HG03139 (cell line): Measurements from ENCODE around the gene CEL.
"Not testable (repeated sequence)": the region's sequence is repeated elsewhere in the genome, so short reads cannot be mapped to it uniquely, and the experiment has no call there.

Source experiments
- ATAC-seq: cut with Tn5 transposase; IDR thresholded peaks from one replicate; pipeline ENCODE4 v1.9.1; 2021; ENCODE audit not compliant: unreplicated experiment

CEL gene

GRCh38 chr9:133046900-133047295 lies 14.9 kb upstream of the CEL start:
- ATAC-seq = no peak

GRCh38 chr9:133048595-133048994 lies 13.2 kb upstream of the CEL start:
- ATAC-seq = no peak

GRCh38 chr9:133049043-133049442 lies 12.7 kb upstream of the CEL start:
- no peak for ATAC-seq

- ATAC-seq = no peak
Measured at GRCh38 chr9:133050142-133050541, 11.6 kb upstream of the CEL start.

GRCh38 chr9:133050781-133051180 lies 11.0 kb upstream of the CEL start:
- ATAC-seq = no peak

- ATAC-seq = no peak
Measured at GRCh38 chr9:133051281-133051900, 10.4 kb upstream of the CEL start.

- no peak for ATAC-seq
Measured at GRCh38 chr9:133051966-133052539, 9.7 kb upstream of the CEL start.

- no peak for ATAC-seq
Measured at GRCh38 chr9:133054194-133054890, 7.4 kb upstream of the CEL start.

- ATAC-seq = no peak
Measured at GRCh38 chr9:133054966-133055365, 6.8 kb upstream of the CEL start.

GRCh38 chr9:133055788-133056420 lies 5.9 kb upstream of the CEL start:
- ATAC-seq = no peak

- ATAC-seq = no peak
Measured at GRCh38 chr9:133056533-133056932, 5.2 kb upstream of the CEL start.

- ATAC-seq = no peak
Measured at GRCh38 chr9:133057006-133057405, 4.8 kb upstream of the CEL start.

- ATAC-seq = no peak
Measured at GRCh38 chr9:133057553-133057952, 4.2 kb upstream of the CEL start.

GRCh38 chr9:133058071-133058470 lies 3.7 kb upstream of the CEL start:
- ATAC-seq = no peak

- ATAC-seq = no peak
Measured at GRCh38 chr9:133058550-133059320, 3.0 kb upstream of the CEL start.

- no peak for ATAC-seq
Measured at GRCh38 chr9:133059623-133060022, 2.2 kb upstream of the CEL start.

GRCh38 chr9:133060417-133060841 lies 1.4 kb upstream of the CEL start:
- no peak for ATAC-seq

- ATAC-seq = not testable (repeated sequence)
Measured at GRCh38 chr9:133061019-133061763, 590 bp upstream of the CEL start.

GRCh38 chr9:133062569-133062968 lies 788 bp downstream of the CEL start:
- ATAC-seq = not testable (repeated sequence)

- ATAC-seq = no peak
Measured at GRCh38 chr9:133063159-133063499, 1.3 kb downstream of the CEL start.
